Smooth muscle cell (in vitro differentiated cells): ENCODE measurements around the gene ILDR2. TPM values are rescaled to one million over a fixed set of nuclear protein-coding genes. Genes with fewer than 3 reads are reported as not detected.

Experiments
- DNase-seq: peaks from one replicate; lab custom pipeline; 2025; ENCODE audit not compliant: unreplicated experiment; lab: John Stamatoyannopoulos, UW
- H2AFZ ChIP-seq: fragments of 200-600 bp; sonication (generic); 2 replicates; pipeline ENCODE4 v1.6.0; 2016; ENCODE audit warnings: antibody characterized with exemption, low read depth, mild to moderate bottlenecking
- H3F3A ChIP-seq: fragments of 200-600 bp; sonication (generic); 2 replicates; pipeline ENCODE4 v1.6.0; 2017; ENCODE audit warnings: antibody characterized with exemption, low read depth
- H3K27ac ChIP-seq: fragments of 200-600 bp; sonication (generic); 2 replicates; pipeline ENCODE4 v1.5.1; 2016; ENCODE audit warnings: low read depth, mild to moderate bottlenecking
- H3K27me3 ChIP-seq: fragments of 200-600 bp; sonication (generic); 2 replicates; pipeline ENCODE4 v1.6.1; 2016; ENCODE audit warnings: low read depth, mild to moderate bottlenecking
- H3K36me3 ChIP-seq: fragments of 200-600 bp; sonication (generic); 2 replicates; pipeline ENCODE4 v1.5.1; 2016; ENCODE audit warnings: low read depth
- H3K4me1 ChIP-seq: fragments of 200-600 bp; sonication (generic); 2 replicates; pipeline ENCODE4 v1.5.1; 2016; ENCODE audit warnings: low read depth
- H3K4me2 ChIP-seq: fragments of 200-600 bp; sonication (generic); 2 replicates; pipeline ENCODE4 v1.6.0; 2016; ENCODE audit warnings: mild to moderate bottlenecking
- H3K4me3 ChIP-seq: fragments of 200-600 bp; sonication (generic); 2 replicates; pipeline ENCODE4 v1.5.1; 2016; ENCODE audit warnings: mild to moderate bottlenecking
- H3K79me2 ChIP-seq: fragments of 200-600 bp; sonication (generic); 2 replicates; pipeline ENCODE4 v1.6.0; 2016; ENCODE audit warnings: low read depth, mild to moderate bottlenecking
- H3K9ac ChIP-seq: fragments of 200-600 bp; sonication (generic); 2 replicates; pipeline ENCODE4 v1.6.0; 2016; ENCODE audit warnings: low read depth
- H3K9me3 ChIP-seq: fragments of 200-600 bp; sonication (generic); replicated peaks from 2 replicates; pipeline ENCODE4 v1.5.1; 2016; ENCODE audit warnings: low read depth
- H4K20me1 ChIP-seq: fragments of 200-600 bp; sonication (generic); 2 replicates; pipeline ENCODE4 v1.6.0; 2016; ENCODE audit warnings: low read depth
- WGBS: methylation state at CpG from one replicate; pipeline ENCODE4 v1.1.7; 2016; ENCODE audit warnings: low lambda C conversion rate; 5-methylcytosine and 5-hydroxymethylcytosine counted together
- polyA plus RNA-seq: library from polyadenylated mRNA; unstranded; fragments of >200 nt; fragmentation: Nextera tagmentation; extraction: Ambion mirVana; gene quantifications from 2 replicates; pipeline ENCODE4 v1.2.1, GENCODE V29; 2016
- total RNA-seq: library from RNA; depleted of rRNA; stranded (reverse); fragments of >200 nt; gene quantifications from 2 replicates; pipeline ENCODE4 v1.2.3, GENCODE V29; 2014
- TF ChIP-seq, protein P1 (sequence below): fragments of 200-600 bp; sonication (generic); IDR thresholded peaks from 2 replicates; pipeline ENCODE4 v1.5.1; 2017; ENCODE audit warnings: borderline replicate concordance, mild to moderate bottlenecking, antibody characterized with exemption; ENCODE audit not compliant: insufficient read depth, poor library complexity, severe bottlenecking

ILDR2 gene
- total and polyA plus RNA-seq, 2 experiments from 2014 or later: 0.04 TPM; not detected in 1

DNA sequence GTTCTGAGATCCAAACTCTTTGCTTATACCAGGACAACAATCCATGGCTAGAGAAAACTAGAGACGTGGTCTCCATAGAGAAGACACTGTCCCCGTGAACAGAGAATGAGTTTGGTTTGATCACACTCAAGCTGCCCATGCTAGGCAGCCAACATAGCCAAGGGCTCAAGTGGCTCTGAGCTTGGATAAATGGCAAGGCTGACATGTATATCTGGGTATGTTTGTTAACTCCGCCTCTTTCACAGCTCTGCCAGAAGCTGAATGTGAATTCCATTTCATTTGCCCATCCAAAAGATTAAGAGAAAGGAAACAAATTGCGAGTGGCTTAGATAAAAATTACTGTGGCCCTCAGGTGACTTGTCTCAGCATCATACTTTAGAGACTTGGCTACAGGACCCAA, 38.0 kb downstream of the ILDR2 start:
- Histone ChIP-seq H3K9ac (no peak overlapping the region), H3K79me2 (no peaks in the 10 kb centered on the region), H3K4me1 (no peaks in the 10 kb centered on the region), H3K4me2 (no peak overlapping the region), H3K36me3 (no peaks in the 10 kb centered on the region), H3K4me3 (no peak overlapping the region), H4K20me1 (no peaks in the 10 kb centered on the region), H3K27me3 (peaks cover under 1% of the 10 kb centered on the region), H3F3A (no peaks in the 10 kb centered on the region), H2AFZ (no peak overlapping the region), H3K9me3 (no peaks in the 10 kb centered on the region), H3K27ac (no peak overlapping the region)
- 89% methylated on average over 4 of the region's 4 CpGs for WGBS
- TF ChIP-seq, protein P1, sequence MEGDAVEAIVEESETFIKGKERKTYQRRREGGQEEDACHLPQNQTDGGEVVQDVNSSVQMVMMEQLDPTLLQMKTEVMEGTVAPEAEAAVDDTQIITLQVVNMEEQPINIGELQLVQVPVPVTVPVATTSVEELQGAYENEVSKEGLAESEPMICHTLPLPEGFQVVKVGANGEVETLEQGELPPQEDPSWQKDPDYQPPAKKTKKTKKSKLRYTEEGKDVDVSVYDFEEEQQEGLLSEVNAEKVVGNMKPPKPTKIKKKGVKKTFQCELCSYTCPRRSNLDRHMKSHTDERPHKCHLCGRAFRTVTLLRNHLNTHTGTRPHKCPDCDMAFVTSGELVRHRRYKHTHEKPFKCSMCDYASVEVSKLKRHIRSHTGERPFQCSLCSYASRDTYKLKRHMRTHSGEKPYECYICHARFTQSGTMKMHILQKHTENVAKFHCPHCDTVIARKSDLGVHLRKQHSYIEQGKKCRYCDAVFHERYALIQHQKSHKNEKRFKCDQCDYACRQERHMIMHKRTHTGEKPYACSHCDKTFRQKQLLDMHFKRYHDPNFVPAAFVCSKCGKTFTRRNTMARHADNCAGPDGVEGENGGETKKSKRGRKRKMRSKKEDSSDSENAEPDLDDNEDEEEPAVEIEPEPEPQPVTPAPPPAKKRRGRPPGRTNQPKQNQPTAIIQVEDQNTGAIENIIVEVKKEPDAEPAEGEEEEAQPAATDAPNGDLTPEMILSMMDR: no peak
- DNase-seq: no peak

DNA sequence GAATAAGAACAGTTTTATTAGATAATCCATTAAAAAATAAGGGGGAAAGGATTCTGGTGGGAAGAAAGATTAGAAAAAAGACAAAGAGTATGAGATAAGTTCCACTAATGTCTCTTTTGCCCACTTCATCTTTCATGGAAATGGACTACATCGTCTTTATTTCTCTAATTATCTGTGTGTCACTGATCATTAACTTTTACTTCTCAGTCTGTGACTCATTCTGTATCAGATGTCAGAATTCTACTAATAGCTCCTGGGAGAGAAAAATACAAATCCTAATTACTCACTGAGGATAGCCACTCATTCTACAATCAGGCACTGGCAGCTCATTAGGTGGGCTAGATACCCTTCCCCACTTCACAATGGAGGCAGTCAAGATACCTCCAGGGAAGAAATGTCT, 41.7 kb downstream of the ILDR2 start:
- TF ChIP-seq, protein P1: no peak
- H3K4me2 ChIP-seq: no peak overlapping the region
- H3K9me3 ChIP-seq: no peaks in the 10 kb centered on the region
- no peaks in the 10 kb centered on the region for H4K20me1 ChIP-seq
- H3K9ac ChIP-seq: no peak overlapping the region
- no peaks in the 10 kb centered on the region for H3K4me1 ChIP-seq
- no peak overlapping the region for H2AFZ ChIP-seq
- no peak overlapping the region for H3K4me3 ChIP-seq
- no peaks in the 10 kb centered on the region for H3K79me2 ChIP-seq
- DNase-seq: no peak
- no peaks in the 10 kb centered on the region for H3F3A ChIP-seq
- 53% methylated on average over 1 of the region's 1 CpG for WGBS
- peaks cover 15% of the 10 kb centered on the region for H3K27me3 ChIP-seq
- H3K27ac ChIP-seq: no peak overlapping the region
- H3K36me3 ChIP-seq: no peaks in the 10 kb centered on the region

DNA sequence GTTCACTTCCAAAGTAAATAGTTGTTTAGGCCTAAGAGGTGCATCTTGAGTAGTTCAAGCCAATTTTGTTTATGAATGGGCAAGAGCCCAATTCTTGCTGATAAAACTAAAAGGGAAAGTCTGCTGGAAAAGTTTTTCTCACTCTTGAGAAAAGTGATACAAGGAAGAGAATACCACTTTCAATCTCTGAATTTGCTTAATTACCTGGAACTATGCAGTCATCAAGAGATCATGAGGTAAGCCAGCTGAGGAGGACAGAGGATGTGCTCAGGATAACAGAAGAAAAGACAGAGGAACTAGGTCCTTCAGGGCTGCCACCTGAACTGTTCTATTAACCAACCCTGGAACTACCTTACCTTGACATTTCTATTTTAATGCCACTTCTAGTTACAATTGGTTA, 42.2 kb downstream of the ILDR2 start:
- Histone ChIP-seq H4K20me1 (no peaks in the 10 kb centered on the region), H3K79me2 (no peaks in the 10 kb centered on the region), H3K9ac (no peak overlapping the region), H3K9me3 (no peaks in the 10 kb centered on the region), H3F3A (no peaks in the 10 kb centered on the region), H3K27me3 (peaks cover 15% of the 10 kb centered on the region), H3K36me3 (no peaks in the 10 kb centered on the region), H3K4me1 (no peaks in the 10 kb centered on the region), H3K27ac (no peak overlapping the region), H3K4me3 (no peak overlapping the region), H2AFZ (no peak overlapping the region), H3K4me2 (no peak overlapping the region)
- DNase-seq: no peak
- TF ChIP-seq, protein P1: no peak

DNA sequence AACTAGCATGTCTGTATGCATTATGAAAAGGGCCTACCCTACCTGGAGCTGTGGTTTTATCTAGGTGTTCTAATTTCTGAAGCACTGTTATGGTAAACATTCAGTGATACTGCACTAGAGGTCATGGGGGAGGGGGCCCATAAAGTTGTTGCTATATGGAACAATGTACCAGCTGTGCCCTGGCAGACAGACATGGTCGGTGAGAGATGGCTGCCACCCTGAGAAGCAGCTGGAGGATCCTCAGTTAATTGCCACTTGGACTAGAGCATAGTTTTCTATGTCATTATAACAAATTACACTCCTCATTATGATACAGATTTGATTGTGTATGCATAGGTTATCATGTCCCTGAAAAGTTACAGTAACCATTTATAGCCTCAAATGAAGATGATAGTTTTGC, 45.4 kb downstream of the ILDR2 start:
- H3K4me2 ChIP-seq: no peak overlapping the region
- H3K79me2 ChIP-seq: no peaks in the 10 kb centered on the region
- H3K27me3 ChIP-seq: peaks cover 15% of the 10 kb centered on the region
- H3K4me3 ChIP-seq: no peak overlapping the region
- H3K9me3 ChIP-seq: no peaks in the 10 kb centered on the region
- TF ChIP-seq, protein P1: no peak
- H3K27ac ChIP-seq: no peak overlapping the region
- no peaks in the 10 kb centered on the region for H3F3A ChIP-seq
- DNase-seq: no peak
- no peaks in the 10 kb centered on the region for H3K36me3 ChIP-seq
- 80% methylated on average over 1 of the region's 1 CpG for WGBS
- H4K20me1 ChIP-seq: no peaks in the 10 kb centered on the region
- H3K4me1 ChIP-seq: no peaks in the 10 kb centered on the region
- H2AFZ ChIP-seq: no peak overlapping the region
- no peak overlapping the region for H3K9ac ChIP-seq
